ENCODE measurements around the gene IGSF23. TPM values are rescaled to one million over a fixed set of nuclear protein-coding genes. Genes with fewer than 3 reads are reported as not detected.
"Not testable (repeated sequence)": the region's sequence is repeated elsewhere in the genome, so short reads cannot be mapped to it uniquely, and the experiment has no call there.

The IGSF23 gene
- total RNA-seq, 4 donors from 2014 or later = not detected

GRCh38 chr19:44605547-44605946 lies 7.8 kb upstream of the IGSF23 start:
- DNase-seq = no peak
- TF ChIP-seq POLR2A (IDR thresholded peaks at IDR 0.05) = no peak
- TF ChIP-seq POLR2AphosphoS5 (IDR thresholded peaks at IDR 0.05) = no peak
- TF ChIP-seq EP300 (IDR thresholded peaks at IDR 0.05; ENCODE audit: low read depth) = no peak
- TF ChIP-seq CTCF (IDR thresholded peaks at IDR 0.05) = no peak
- peaks cover 0 to 28% (median 6%) of the 10 kb centered on the region in 4 donors for H3K4me1 ChIP-seq
- H3K27ac ChIP-seq = no peak overlapping the region
- H3K27me3 ChIP-seq = no peaks in the 10 kb centered on the region
- in situ Hi-C loops (cut with MboI; ENCODE audit: low pct_ligation_motif_present in 1 of 4, low pct_unique_long_range_greater_than_20kb in 1 of 4, low sequenced_read_pairs in 3 of 4) = no loop called here
- no peaks in the 10 kb centered on the region for H3K36me3 ChIP-seq
- no peaks in the 10 kb centered on the region for H3K9me3 ChIP-seq
- 67 to 72% methylated on average over 1 of the region's 1 CpG for WGBS, 2 donors (ENCODE audit: low coverage in 1 of 2)
- intact Hi-C loops (cut with DNase I; ENCODE audit: low total_unique reads) = no loop called here
- H3K4me3 ChIP-seq = no peak overlapping the region

- TF ChIP-seq POLR2A (IDR thresholded peaks at IDR 0.05) (no peak), POLR2AphosphoS5 (IDR thresholded peaks at IDR 0.05) (peak in 2 of 3 donors; percentile 17 to 24)
- in situ Hi-C loops (cut with MboI; ENCODE audit: low pct_ligation_motif_present in 1 of 4, low pct_unique_long_range_greater_than_20kb in 1 of 4, low sequenced_read_pairs in 3 of 4) = no loop called here
- peaks cover 0 to 22% (median 6%) of the 10 kb centered on the region in 4 donors for H3K4me1 ChIP-seq
- H3K4me3 ChIP-seq = no peak overlapping the region
- no peaks in the 10 kb centered on the region for H3K27me3 ChIP-seq
- no peaks in the 10 kb centered on the region for H3K9me3 ChIP-seq
- intact Hi-C loops (cut with DNase I; ENCODE audit: low total_unique reads) = no loop called here
- WGBS, 2 donors (ENCODE audit: low coverage in 1 of 2) = 17 to 22% methylated on average over 1 to 2 of the region's 2 CpGs
- no peaks in the 10 kb centered on the region for H3K36me3 ChIP-seq
- peak overlapping the region; percentile 7 to 48 (median 30) for H3K27ac ChIP-seq
- DNase-seq = no peak
These were observed 6.3 kb upstream of the IGSF23 start for GRCh38 chr19:44607049-44607448.

GRCh38 chr19:44607917-44608316 lies 5.4 kb upstream of the IGSF23 start:
- Histone ChIP-seq H3K27ac (peak overlapping the region in 3 of 4 donors; percentile 2 to 48 (median 44)), H3K4me3 (no peak overlapping the region), H3K27me3 (no peaks in the 10 kb centered on the region), H3K9me3 (no peaks in the 10 kb centered on the region), H3K36me3 (no peaks in the 10 kb centered on the region), H3K4me1 (peaks cover 0 to 19% (median 6%) of the 10 kb centered on the region in 4 donors)
- 70 to 90% methylated on average over 2 to 3 of the region's 3 CpGs for WGBS, 2 donors (ENCODE audit: low coverage in 1 of 2)
- DNase-seq = no peak
- in situ Hi-C loops (cut with MboI; ENCODE audit: low pct_ligation_motif_present in 1 of 4, low pct_unique_long_range_greater_than_20kb in 1 of 4, low sequenced_read_pairs in 3 of 4) = no loop called here
- no peak for TF ChIP-seq POLR2AphosphoS5 (IDR thresholded peaks at IDR 0.05)
- TF ChIP-seq CTCF (IDR thresholded peaks at IDR 0.05) = no peak
- TF ChIP-seq POLR2A (IDR thresholded peaks at IDR 0.05) = no peak
- TF ChIP-seq EP300 (IDR thresholded peaks at IDR 0.05; ENCODE audit: low read depth) = no peak
- intact Hi-C loops (cut with DNase I; ENCODE audit: low total_unique reads) = no loop called here

- H3K4me1 ChIP-seq = peaks cover 0 to 19% (median 6%) of the 10 kb centered on the region in 4 donors
- H3K27ac ChIP-seq = peak overlapping the region in 2 of 4 donors; percentile 2 to 44
- no peak overlapping the region for H3K4me3 ChIP-seq
- in situ Hi-C loops (cut with MboI; ENCODE audit: low pct_ligation_motif_present in 1 of 4, low pct_unique_long_range_greater_than_20kb in 1 of 4, low sequenced_read_pairs in 3 of 4) = no loop called here
- DNase-seq = no peak
- H3K9me3 ChIP-seq = no peaks in the 10 kb centered on the region
- 37 to 54% methylated on average over 6 to 7 of the region's 7 CpGs for WGBS, 2 donors (ENCODE audit: low coverage in 1 of 2)
- intact Hi-C loops (cut with DNase I; ENCODE audit: low total_unique reads) = no loop called here
- TF ChIP-seq EP300 (IDR thresholded peaks at IDR 0.05; ENCODE audit: low read depth) (no peak), CTCF (IDR thresholded peaks at IDR 0.05) (no peak), POLR2AphosphoS5 (IDR thresholded peaks at IDR 0.05) (no peak), POLR2A (IDR thresholded peaks at IDR 0.05) (no peak)
- H3K27me3 ChIP-seq = no peaks in the 10 kb centered on the region
- H3K36me3 ChIP-seq = no peaks in the 10 kb centered on the region
These were observed 5.0 kb upstream of the IGSF23 start for GRCh38 chr19:44608391-44608821.

GRCh38 chr19:44609219-44609618 lies 4.1 kb upstream of the IGSF23 start:
- intact Hi-C loops (cut with DNase I; ENCODE audit: low total_unique reads) (no loop called here), in situ Hi-C loops (cut with MboI; ENCODE audit: low pct_ligation_motif_present in 1 of 4, low pct_unique_long_range_greater_than_20kb in 1 of 4, low sequenced_read_pairs in 3 of 4) (no loop called here)
- Histone ChIP-seq H3K4me3 (no peak overlapping the region), H3K36me3 (no peaks in the 10 kb centered on the region), H3K4me1 (peaks cover 0 to 19% (median 6%) of the 10 kb centered on the region in 4 donors), H3K9me3 (no peaks in the 10 kb centered on the region), H3K27ac (no peak overlapping the region), H3K27me3 (no peaks in the 10 kb centered on the region)
- no peak for DNase-seq
- 84 to 88% methylated on average over 5 of the region's 5 CpGs for WGBS, 2 donors (ENCODE audit: low coverage in 1 of 2)
- TF ChIP-seq POLR2AphosphoS5 (IDR thresholded peaks at IDR 0.05) (no peak), POLR2A (IDR thresholded peaks at IDR 0.05) (no peak), CTCF (IDR thresholded peaks at IDR 0.05) (no peak), EP300 (IDR thresholded peaks at IDR 0.05; ENCODE audit: low read depth) (no peak)

- H3K4me3 ChIP-seq; DNase-seq; H3K27ac ChIP-seq; intact Hi-C loops (cut with DNase I; ENCODE audit: low total_unique reads); in situ Hi-C loops (cut with MboI; ENCODE audit: low pct_ligation_motif_present in 1 of 4, low pct_unique_long_range_greater_than_20kb in 1 of 4, low sequenced_read_pairs in 3 of 4); H3K36me3 ChIP-seq; H3K27me3 ChIP-seq; H3K9me3 ChIP-seq: not testable (repeated sequence)
- 69 to 78% methylated on average over 3 to 5 of the region's 5 CpGs for WGBS, 2 donors (ENCODE audit: low coverage in 1 of 2)
- peaks cover 0 to 19% (median 7%) of the 10 kb centered on the region in 4 donors for H3K4me1 ChIP-seq
These were observed 2.9 kb upstream of the IGSF23 start for GRCh38 chr19:44610497-44610896.

All from transverse colon (tissue), 4 donors.